PC-3 (cell line): ENCODE measurements around the gene CMTM5. TPM values are rescaled to one million over a fixed set of nuclear protein-coding genes. Genes with fewer than 3 reads are reported as not detected.

Source experiments
- ATAC-seq: fragments of 200-7000 bp; cut with Tn5 transposase; 2 replicates; pipeline ENCODE4 v1.9.1; 2020; ENCODE audit warnings: mild to moderate bottlenecking, moderate library complexity
- BruUV-seq: library from RNA; stranded (reverse); fragments of 400-500 nt; replicated peaks from 2 replicates; lab custom pipeline; 2021; lab: Mats Ljungman, UMichigan
- CTCF ChIA-PET: fragments of 300-600 bp; sonication (Branson Sonifier 250); formaldehyde crosslinking; loops from one replicate; lab custom pipeline; 2022; ENCODE audit warnings: antibody characterized with exemption; lab: Charles Lee
- POLR2A ChIA-PET: fragments of 300-600 bp; sonication (Branson Sonifier 250); formaldehyde crosslinking; loops from one replicate; lab custom pipeline; 2022; ENCODE audit warnings: antibody characterized with exemption; ENCODE audit not compliant: unreplicated experiment; lab: Charles Lee
- DNase-seq: peaks from one replicate; pipeline ENCODE4 v3.0.0-alpha.2; 2015
- H2AFZ ChIP-seq: fragments of 300-600 bp; sonication (generic); 2 replicates; pipeline ENCODE4 v1.6.0; 2016; ENCODE audit warnings: antibody characterized with exemption, low read length
- H3F3A ChIP-seq: fragments of 300-600 bp; sonication (generic); one replicate; pipeline ENCODE4 v1.6.0; 2017; ENCODE audit warnings: antibody characterized with exemption, low read length, control low read depth, mild to moderate bottlenecking; ENCODE audit not compliant: unreplicated experiment
- H3K27ac ChIP-seq: fragments of 300-600 bp; sonication (generic); 2 replicates; pipeline ENCODE4 v1.5.1; 2016; ENCODE audit warnings: mild to moderate bottlenecking, low read length
- H3K27me3 ChIP-seq: fragments of 300-600 bp; sonication (generic); 2 replicates; pipeline ENCODE4 v1.6.1; 2016; ENCODE audit warnings: low read length, mixed read lengths
- H3K36me3 ChIP-seq: fragments of 300-600 bp; sonication (generic); 2 replicates; pipeline ENCODE4 v1.6.1; 2016; ENCODE audit warnings: low read depth, mixed run types, low read length, mixed read lengths
- H3K4me1 ChIP-seq: fragments of 300-600 bp; sonication (generic); 2 replicates; pipeline ENCODE4 v1.5.1; 2016; ENCODE audit warnings: low read length; ENCODE audit not compliant: insufficient read depth
- H3K4me2 ChIP-seq: fragments of 300-600 bp; sonication (generic); 2 replicates; pipeline ENCODE4 v1.6.0; 2016; ENCODE audit warnings: low read length
- H3K4me3 ChIP-seq: fragments of 300-600 bp; sonication (generic); 2 replicates; pipeline ENCODE4 v1.5.1; 2016; ENCODE audit warnings: mild to moderate bottlenecking, low read length, mixed read lengths
- H3K79me2 ChIP-seq: fragments of 300-600 bp; sonication (generic); 2 replicates; pipeline ENCODE4 v1.6.1; 2017; ENCODE audit warnings: low read length, mixed read lengths
- H3K9ac ChIP-seq: fragments of 300-600 bp; sonication (generic); 2 replicates; pipeline ENCODE4 v1.6.0; 2016; ENCODE audit warnings: mild to moderate bottlenecking, low read length
- H3K9me2 ChIP-seq: fragments of 300-600 bp; sonication (generic); replicated peaks from 2 replicates; pipeline ENCODE4 v1.6.1; 2016; ENCODE audit warnings: mixed run types, low read length, mixed read lengths
- H3K9me3 ChIP-seq: fragments of 300-600 bp; sonication (generic); 2 replicates; pipeline ENCODE4 v1.6.1; 2016; ENCODE audit warnings: low read length, mixed read lengths
- H4K20me1 ChIP-seq: fragments of 300-600 bp; sonication (generic); 2 replicates; pipeline ENCODE4 v1.6.1; 2016; ENCODE audit warnings: low read length, mixed read lengths
- CTCF ChIP-seq: fragments of 300-600 bp; sonication (generic); conservative IDR thresholded peaks from 2 replicates; pipeline ENCODE4 v1.5.1; 2017; ENCODE audit warnings: antibody characterized with exemption, low read depth, mild to moderate bottlenecking, low read length
- EZH2 ChIP-seq: fragments of 300-600 bp; sonication (generic); IDR thresholded peaks from one replicate; pipeline ENCODE4 v1.6.1; 2017; ENCODE audit warnings: antibody characterized with exemption, mild to moderate bottlenecking, low read length; ENCODE audit not compliant: unreplicated experiment
- EZH2phosphoT487 ChIP-seq: fragments of 300-600 bp; sonication (generic); IDR thresholded peaks from 2 replicates; pipeline ENCODE4 v1.6.1; 2018; ENCODE audit warnings: mild to moderate bottlenecking, antibody characterized with exemption, low read length, borderline replicate concordance
- intact Hi-C: fragments of 100-400 bp; cut with micrococcal nuclease; formaldehyde crosslinking; loops from 2 replicates; pipeline ENCODE4 v1.9.0; 2023
- total RNA-seq: library from RNA; depleted of rRNA; stranded (reverse); fragments of >200 nt; gene quantifications from 2 replicates; pipeline ENCODE4 v1.2.3, GENCODE V29; 2014

CMTM5 gene
- total RNA-seq, 1 experiment from 2014 or later: not detected

- 0 out of 2 replicates have a peak within 1 kb of the TSS, but pooled peaks have one; percentile 33 for H3K4me3 ChIP-seq
- DNase-seq: peak; percentile 25
These were observed 11.7 kb upstream of the CMTM5 start, which contains the start of gene EFS for GRCh38 chr14:23365036-23365731. TSS of gene EFS (minus strand) at chr14:23365172. CDS start at chr14:23365025, 147 bp downstream.

GRCh38 chr14:23365732-23366425 lies 11.0 kb upstream of the CMTM5 start:
- no peak overlapping the region for H3K27ac ChIP-seq
- BruUV-seq: no TSS peak
- H3K4me3 ChIP-seq: no peak overlapping the region
- no peaks in the 10 kb centered on the region for H3K9me2 ChIP-seq
- no peaks in the 10 kb centered on the region for H3F3A ChIP-seq
- no peak overlapping the region for H2AFZ ChIP-seq
- no peaks in the 10 kb centered on the region for H3K79me2 ChIP-seq
- POLR2A ChIA-PET: no interaction called here
- CTCF ChIA-PET: no interaction called here
- H3K9me3 ChIP-seq: no peaks in the 10 kb centered on the region
- ATAC-seq (no peak), DNase-seq (no peak)
- H3K9ac ChIP-seq: no peak overlapping the region
- no peaks in the 10 kb centered on the region for H4K20me1 ChIP-seq
- TF ChIP-seq CTCF (no peak), EZH2 (no peak), EZH2phosphoT487 (no peak)
- H3K36me3 ChIP-seq: no peaks in the 10 kb centered on the region
- no peaks in the 10 kb centered on the region for H3K4me1 ChIP-seq
- H3K27me3 ChIP-seq: peaks cover 26% of the 10 kb centered on the region
- H3K4me2 ChIP-seq: no peak overlapping the region
- intact Hi-C loops: no loop called here

More at GRCh38 chr14:23365036-23365731, 11.7 kb upstream of the CMTM5 start, which contains the start of gene EFS:
- H3F3A ChIP-seq: no peaks in the 10 kb centered on the region
- no peaks in the 10 kb centered on the region for H3K79me2 ChIP-seq
- peak; percentile 9; the same call in 1 of the 2 replicates for ATAC-seq
- H4K20me1 ChIP-seq: no peaks in the 10 kb centered on the region
- no peak within 1 kb of the TSS for H3K27ac ChIP-seq
- peaks cover 26% of the 10 kb centered on the region for H3K27me3 ChIP-seq
- H3K9ac ChIP-seq: no peak within 1 kb of the TSS
- H2AFZ ChIP-seq: peak within 1 kb of the TSS; percentile 58
- POLR2A ChIA-PET: no interaction called here
- BruUV-seq: no TSS peak
- no peaks in the 10 kb centered on the region for H3K9me2 ChIP-seq
- CTCF ChIA-PET: no interaction called here
- no peak for TF ChIP-seq EZH2phosphoT487
- TF ChIP-seq CTCF: no peak
- no peak for TF ChIP-seq EZH2
- H3K9me3 ChIP-seq: no peaks in the 10 kb centered on the region
- intact Hi-C loops: no loop called here
- H3K4me2 ChIP-seq: peak within 1 kb of the TSS; percentile 51
- no peaks in the 10 kb centered on the region for H3K4me1 ChIP-seq
- H3K36me3 ChIP-seq: no peaks in the 10 kb centered on the region
